ENCODE measurements around the gene EOGT. TPM values are rescaled to one million over a fixed set of nuclear protein-coding genes. Genes with fewer than 3 reads are reported as not detected.

The EOGT gene
- total and polyA plus RNA-seq, 10 of the 15 experiments (the other 5 are each of a cell fraction or from before 2014, with no cell fraction given), result 3.5 to 16.5 (median 8.3) TPM

DNA sequence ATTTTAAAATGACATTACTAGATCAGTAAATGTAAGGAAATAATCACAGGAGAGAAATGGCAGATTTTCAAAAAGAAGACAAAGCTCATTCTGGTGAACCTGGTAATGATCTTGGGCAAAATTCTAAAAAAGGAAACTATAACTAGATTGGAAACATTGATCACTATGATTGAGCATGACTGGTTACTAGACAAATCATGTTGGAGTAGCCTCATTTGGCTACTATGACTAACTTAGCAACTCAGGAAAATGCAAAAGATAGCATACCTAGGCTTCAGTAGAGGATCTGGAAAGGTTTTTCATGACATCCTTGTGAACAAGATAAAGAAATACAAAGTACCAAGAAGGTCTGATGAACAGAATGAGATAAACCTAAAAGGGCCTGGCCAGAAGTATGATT is 46.2 kb upstream of the EOGT start:
- Histone ChIP-seq H3K9ac (ENCODE audit: control insufficient read depth, insufficient read depth, low read length) (no peak overlapping the region), H2AFZ (ENCODE audit: control insufficient read depth, low read depth, low read length) (no peak overlapping the region), H3K4me2 (ENCODE audit: control insufficient read depth, insufficient read depth) (no peak overlapping the region), H3K27me3 (replicated peaks in 1 of 2; ENCODE audit: control insufficient read depth in 2 of 2, insufficient read depth in 2 of 2, low read length in 1 of 2) (no peaks in the 10 kb centered on the region), H3K4me3 (no peak overlapping the region), H3K4me1 (ENCODE audit: control insufficient read depth, insufficient read depth, low read length) (peaks cover 10% of the 10 kb centered on the region), H3K79me2 (ENCODE audit: control insufficient read depth, insufficient read depth, low read length) (no peaks in the 10 kb centered on the region; the same call in 1 of the 2 replicates), H3K27ac (ENCODE audit: control insufficient read depth, insufficient read depth) (no peak overlapping the region), H4K20me1 (ENCODE audit: control insufficient read depth, insufficient read depth) (no peaks in the 10 kb centered on the region), H3K9me3 (replicated peaks; ENCODE audit: control insufficient read depth, insufficient read depth, low read length) (no peaks in the 10 kb centered on the region; the same call in 2 of the 3 replicates), H3K36me3 (ENCODE audit: control insufficient read depth in 2 of 2, insufficient read depth in 2 of 2, low read length in 1 of 2) (peaks cover 1 to 18% of the 10 kb centered on the region in 2 experiments; a peak in 2 of 4 replicates)
- no peak for FAIRE-seq
- ChIA-PET CTCF (interaction anchor here (1.1 to 2.5 kb wide), 3 partner anchors 11 to 19 kb away, joined by 3 to 7 read pairs (median 5); no protein-coding TSS in a partner anchor), RAD21 (ENCODE audit: unreplicated experiment) (interaction anchor here (0.7 to 2.2 kb wide), 2 partner anchors 23 to 34 kb away, joined by 3 to 9 read pairs; no protein-coding TSS in a partner anchor), SMC1A (ENCODE audit: uncharacterized antibody, unreplicated experiment) (interaction anchor here (1.1 to 5.6 kb wide), 10 partner anchors 8 to 42 kb away, joined by 3 to 32 read pairs (median 4); partner anchors contain the start of genes TMF1 and UBA3), POLR2A (interaction anchor here (1.0 to 1.3 kb wide), 2 partner anchors 24 to 27 kb away, joined by 3 read pairs; no protein-coding TSS in a partner anchor)
- DNase-seq (ENCODE audit: low read depth, low spot score), result no peak
- BruUV-seq (replicated peaks), result no TSS peak
- in situ Hi-C loops (cut with MboI), result no loop called here
- intact Hi-C loops (cut with micrococcal nuclease; ENCODE audit: unreplicated experiment), result no loop called here
- no peak for ATAC-seq
- TF ChIP-seq PML (IDR thresholded peaks at IDR 0.05; ENCODE audit: low read length), result no peak
- no peak for TF ChIP-seq SRF (IDR thresholded peaks at IDR 0.05; ENCODE audit: low read depth in 2 of 2, low read length in 2 of 2)
- no peak for TF ChIP-seq EZH2 (IDR thresholded peaks at IDR 0.05; ENCODE audit: borderline replicate concordance, control insufficient read depth, low read depth, low read length)
- TF ChIP-seq DPF2 (IDR thresholded peaks at IDR 0.05), result no peak
- TF ChIP-seq, protein P1, sequence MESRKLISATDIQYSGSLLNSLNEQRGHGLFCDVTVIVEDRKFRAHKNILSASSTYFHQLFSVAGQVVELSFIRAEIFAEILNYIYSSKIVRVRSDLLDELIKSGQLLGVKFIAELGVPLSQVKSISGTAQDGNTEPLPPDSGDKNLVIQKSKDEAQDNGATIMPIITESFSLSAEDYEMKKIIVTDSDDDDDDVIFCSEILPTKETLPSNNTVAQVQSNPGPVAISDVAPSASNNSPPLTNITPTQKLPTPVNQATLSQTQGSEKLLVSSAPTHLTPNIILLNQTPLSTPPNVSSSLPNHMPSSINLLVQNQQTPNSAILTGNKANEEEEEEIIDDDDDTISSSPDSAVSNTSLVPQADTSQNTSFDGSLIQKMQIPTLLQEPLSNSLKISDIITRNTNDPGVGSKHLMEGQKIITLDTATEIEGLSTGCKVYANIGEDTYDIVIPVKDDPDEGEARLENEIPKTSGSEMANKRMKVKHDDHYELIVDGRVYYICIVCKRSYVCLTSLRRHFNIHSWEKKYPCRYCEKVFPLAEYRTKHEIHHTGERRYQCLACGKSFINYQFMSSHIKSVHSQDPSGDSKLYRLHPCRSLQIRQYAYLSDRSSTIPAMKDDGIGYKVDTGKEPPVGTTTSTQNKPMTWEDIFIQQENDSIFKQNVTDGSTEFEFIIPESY (IDR thresholded peaks at IDR 0.05), result no peak
- no peak for TF ChIP-seq ZBED1 (IDR thresholded peaks at IDR 0.05; ENCODE audit: borderline replicate concordance)
- TF ChIP-seq, protein P2, sequence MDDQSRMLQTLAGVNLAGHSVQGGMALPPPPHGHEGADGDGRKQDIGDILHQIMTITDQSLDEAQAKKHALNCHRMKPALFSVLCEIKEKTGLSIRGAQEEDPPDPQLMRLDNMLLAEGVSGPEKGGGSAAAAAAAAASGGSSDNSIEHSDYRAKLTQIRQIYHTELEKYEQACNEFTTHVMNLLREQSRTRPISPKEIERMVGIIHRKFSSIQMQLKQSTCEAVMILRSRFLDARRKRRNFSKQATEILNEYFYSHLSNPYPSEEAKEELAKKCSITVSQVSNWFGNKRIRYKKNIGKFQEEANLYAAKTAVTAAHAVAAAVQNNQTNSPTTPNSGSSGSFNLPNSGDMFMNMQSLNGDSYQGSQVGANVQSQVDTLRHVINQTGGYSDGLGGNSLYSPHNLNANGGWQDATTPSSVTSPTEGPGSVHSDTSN (IDR thresholded peaks at IDR 0.05; ENCODE audit: insufficient replicate concordance, low read depth, low read length), result no peak
- TF ChIP-seq, protein P3, sequence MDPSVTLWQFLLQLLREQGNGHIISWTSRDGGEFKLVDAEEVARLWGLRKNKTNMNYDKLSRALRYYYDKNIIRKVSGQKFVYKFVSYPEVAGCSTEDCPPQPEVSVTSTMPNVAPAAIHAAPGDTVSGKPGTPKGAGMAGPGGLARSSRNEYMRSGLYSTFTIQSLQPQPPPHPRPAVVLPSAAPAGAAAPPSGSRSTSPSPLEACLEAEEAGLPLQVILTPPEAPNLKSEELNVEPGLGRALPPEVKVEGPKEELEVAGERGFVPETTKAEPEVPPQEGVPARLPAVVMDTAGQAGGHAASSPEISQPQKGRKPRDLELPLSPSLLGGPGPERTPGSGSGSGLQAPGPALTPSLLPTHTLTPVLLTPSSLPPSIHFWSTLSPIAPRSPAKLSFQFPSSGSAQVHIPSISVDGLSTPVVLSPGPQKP (IDR thresholded peaks at IDR 0.05; ENCODE audit: low read depth, low read length), result no peak
- TF ChIP-seq, protein P4, sequence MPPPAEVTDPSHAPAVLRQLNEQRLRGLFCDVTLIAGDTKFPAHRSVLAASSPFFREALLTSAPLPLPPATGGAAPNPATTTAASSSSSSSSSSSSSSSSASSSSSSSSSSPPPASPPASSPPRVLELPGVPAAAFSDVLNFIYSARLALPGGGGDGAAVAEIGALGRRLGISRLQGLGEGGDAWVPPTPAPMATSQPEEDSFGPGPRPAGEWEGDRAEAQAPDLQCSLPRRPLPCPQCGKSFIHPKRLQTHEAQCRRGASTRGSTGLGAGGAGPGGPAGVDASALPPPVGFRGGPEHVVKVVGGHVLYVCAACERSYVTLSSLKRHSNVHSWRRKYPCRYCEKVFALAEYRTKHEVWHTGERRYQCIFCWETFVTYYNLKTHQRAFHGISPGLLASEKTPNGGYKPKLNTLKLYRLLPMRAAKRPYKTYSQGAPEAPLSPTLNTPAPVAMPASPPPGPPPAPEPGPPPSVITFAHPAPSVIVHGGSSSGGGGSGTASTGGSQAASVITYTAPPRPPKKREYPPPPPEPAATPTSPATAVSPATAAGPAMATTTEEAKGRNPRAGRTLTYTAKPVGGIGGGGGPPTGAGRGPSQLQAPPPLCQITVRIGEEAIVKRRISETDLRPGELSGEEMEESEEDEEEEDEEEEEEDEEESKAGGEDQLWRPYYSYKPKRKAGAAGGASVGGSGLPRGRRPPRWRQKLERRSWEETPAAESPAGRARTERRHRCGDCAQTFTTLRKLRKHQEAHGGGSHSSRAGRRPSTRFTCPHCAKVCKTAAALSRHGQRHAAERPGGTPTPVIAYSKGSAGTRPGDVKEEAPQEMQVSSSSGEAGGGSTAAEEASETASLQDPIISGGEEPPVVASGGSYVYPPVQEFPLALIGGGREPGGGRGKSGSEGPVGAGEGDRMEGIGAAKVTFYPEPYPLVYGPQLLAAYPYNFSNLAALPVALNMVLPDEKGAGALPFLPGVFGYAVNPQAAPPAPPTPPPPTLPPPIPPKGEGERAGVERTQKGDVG (CRISPR knock-in tag; IDR thresholded peaks at IDR 0.05), result no peak
- no peak for TF ChIP-seq LARP7 (IDR thresholded peaks at IDR 0.05)
- TF ChIP-seq KDM1A (IDR thresholded peaks at IDR 0.05; ENCODE audit: borderline replicate concordance), result no peak
- no peak for TF ChIP-seq SUZ12 (IDR thresholded peaks at IDR 0.05; ENCODE audit: unreplicated experiment)
- no peak for TF ChIP-seq NR2C2 (IDR thresholded peaks at IDR 0.05; ENCODE audit: borderline replicate concordance, control insufficient read depth, insufficient read length, low read depth)

Data from GM12878 (cell line).